ENCODE results near the gene MSH5. TPM values are rescaled to one million over a fixed set of nuclear protein-coding genes. Genes with fewer than 3 reads are reported as not detected.
A peak's percentile ranks its signal among the peaks of the same experiment; 100 is the strongest.

MSH5 gene
- total RNA-seq, 1 experiment from 2014 or later, result 43.1 TPM

DNA sequence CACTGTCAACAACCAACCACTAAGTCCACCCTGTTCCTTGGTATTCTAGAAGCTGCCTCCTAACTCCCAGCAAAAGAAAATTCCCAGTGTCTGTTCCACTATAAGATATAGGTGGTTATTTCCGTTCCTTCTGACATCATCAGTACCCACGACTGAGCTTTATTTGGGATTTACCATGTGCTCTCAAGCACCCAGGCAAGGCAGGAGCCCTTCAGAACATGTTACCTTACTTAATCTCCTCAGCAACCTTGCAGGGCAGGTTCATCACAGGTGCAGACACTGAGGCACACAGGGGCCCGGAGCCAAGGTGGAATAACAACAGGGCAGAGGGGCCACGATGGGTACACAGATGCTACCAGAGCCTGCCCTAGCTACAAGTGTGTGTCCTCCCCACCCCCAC lies 47.5 kb upstream of the MSH5 start (continued):
- TF ChIP-seq STAT6 (CRISPR knock-in tag; conservative IDR thresholded peaks at IDR 0.05; ENCODE audit: low read depth) (no peak), NFYB (CRISPR knock-in tag; conservative IDR thresholded peaks at IDR 0.05; ENCODE audit: low read depth) (no peak), ESRRA (CRISPR knock-in tag; IDR thresholded peaks at IDR 0.05; ENCODE audit: borderline replicate concordance) (no peak), NR2C2 (CRISPR knock-in tag; IDR thresholded peaks at IDR 0.05) (no peak)
- TF ChIP-seq, protein P1, sequence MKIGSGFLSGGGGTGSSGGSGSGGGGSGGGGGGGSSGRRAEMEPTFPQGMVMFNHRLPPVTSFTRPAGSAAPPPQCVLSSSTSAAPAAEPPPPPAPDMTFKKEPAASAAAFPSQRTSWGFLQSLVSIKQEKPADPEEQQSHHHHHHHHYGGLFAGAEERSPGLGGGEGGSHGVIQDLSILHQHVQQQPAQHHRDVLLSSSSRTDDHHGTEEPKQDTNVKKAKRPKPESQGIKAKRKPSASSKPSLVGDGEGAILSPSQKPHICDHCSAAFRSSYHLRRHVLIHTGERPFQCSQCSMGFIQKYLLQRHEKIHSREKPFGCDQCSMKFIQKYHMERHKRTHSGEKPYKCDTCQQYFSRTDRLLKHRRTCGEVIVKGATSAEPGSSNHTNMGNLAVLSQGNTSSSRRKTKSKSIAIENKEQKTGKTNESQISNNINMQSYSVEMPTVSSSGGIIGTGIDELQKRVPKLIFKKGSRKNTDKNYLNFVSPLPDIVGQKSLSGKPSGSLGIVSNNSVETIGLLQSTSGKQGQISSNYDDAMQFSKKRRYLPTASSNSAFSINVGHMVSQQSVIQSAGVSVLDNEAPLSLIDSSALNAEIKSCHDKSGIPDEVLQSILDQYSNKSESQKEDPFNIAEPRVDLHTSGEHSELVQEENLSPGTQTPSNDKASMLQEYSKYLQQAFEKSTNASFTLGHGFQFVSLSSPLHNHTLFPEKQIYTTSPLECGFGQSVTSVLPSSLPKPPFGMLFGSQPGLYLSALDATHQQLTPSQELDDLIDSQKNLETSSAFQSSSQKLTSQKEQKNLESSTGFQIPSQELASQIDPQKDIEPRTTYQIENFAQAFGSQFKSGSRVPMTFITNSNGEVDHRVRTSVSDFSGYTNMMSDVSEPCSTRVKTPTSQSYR (CRISPR knock-in tag; IDR thresholded peaks at IDR 0.05), result no peak

DNA sequence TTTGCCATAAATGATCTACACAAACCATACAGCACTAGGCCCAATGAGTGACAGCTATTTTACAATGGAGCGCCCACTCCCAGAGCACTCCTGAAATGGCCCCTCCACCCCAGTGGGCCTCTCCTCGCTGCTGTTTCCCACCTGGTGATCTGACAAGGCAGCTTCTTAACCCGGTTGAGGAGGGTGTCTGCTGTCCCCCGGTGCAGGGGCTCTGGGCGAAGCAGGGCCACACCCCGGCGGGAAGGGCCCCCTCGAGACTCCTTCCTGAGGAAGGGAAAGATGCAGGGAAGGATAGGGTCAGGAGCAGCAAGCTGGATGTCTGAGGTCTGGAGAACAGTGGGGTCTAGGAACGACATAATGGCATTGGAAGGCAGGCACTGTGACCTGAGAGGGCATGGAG lies 46.9 kb upstream of the MSH5 start:
- ATAC-seq (no peak), DNase-seq (ENCODE audit: low spot score) (no peak)
- TF ChIP-seq, protein P1 (CRISPR knock-in tag; IDR thresholded peaks at IDR 0.05), result no peak
- CTCF ChIA-PET, result no interaction called here
- no peak overlapping the region for H3K27ac Mint-ChIP-seq
- H3K4me1 Mint-ChIP-seq, result no peaks in the 10 kb centered on the region
- H3K27me3 Mint-ChIP-seq (ENCODE audit: low read depth), result no peaks in the 10 kb centered on the region
- no peaks in the 10 kb centered on the region for H3K9me3 Mint-ChIP-seq
- POLR2A ChIA-PET, result interaction anchor here (0.5 kb wide), 1 partner anchor 112 kb away, joined by 3 read pairs; no protein-coding TSS in a partner anchor
- H3K4me3 Mint-ChIP-seq, result no peak overlapping the region
- H3K36me3 Mint-ChIP-seq, result peaks cover 21% of the 10 kb centered on the region

- ATAC-seq (no peak), DNase-seq (ENCODE audit: low spot score) (no peak)
- Mint-ChIP-seq H3K36me3 (peaks cover 19% of the 10 kb centered on the region), H3K27me3 (ENCODE audit: low read depth) (no peaks in the 10 kb centered on the region), H3K4me1 (no peaks in the 10 kb centered on the region), H3K9me3 (no peaks in the 10 kb centered on the region), H3K27ac (no peak overlapping the region), H3K4me3 (no peak overlapping the region)
- ChIA-PET CTCF (interaction anchor here (0.6 to 1.2 kb wide), 3 partner anchors 11 to 44 kb away, joined by 3 to 5 read pairs (median 3); no protein-coding TSS in a partner anchor), POLR2A (no interaction called here)
- no peak for TF ChIP-seq FOXP1 (CRISPR knock-in tag; IDR thresholded peaks at IDR 0.05; ENCODE audit: borderline replicate concordance)
- no peak for TF ChIP-seq SP1 (CRISPR knock-in tag; conservative IDR thresholded peaks at IDR 0.05)
- TF ChIP-seq EMX1 (CRISPR knock-in tag; IDR thresholded peaks at IDR 0.05), result no peak
- TF ChIP-seq, protein P2, sequence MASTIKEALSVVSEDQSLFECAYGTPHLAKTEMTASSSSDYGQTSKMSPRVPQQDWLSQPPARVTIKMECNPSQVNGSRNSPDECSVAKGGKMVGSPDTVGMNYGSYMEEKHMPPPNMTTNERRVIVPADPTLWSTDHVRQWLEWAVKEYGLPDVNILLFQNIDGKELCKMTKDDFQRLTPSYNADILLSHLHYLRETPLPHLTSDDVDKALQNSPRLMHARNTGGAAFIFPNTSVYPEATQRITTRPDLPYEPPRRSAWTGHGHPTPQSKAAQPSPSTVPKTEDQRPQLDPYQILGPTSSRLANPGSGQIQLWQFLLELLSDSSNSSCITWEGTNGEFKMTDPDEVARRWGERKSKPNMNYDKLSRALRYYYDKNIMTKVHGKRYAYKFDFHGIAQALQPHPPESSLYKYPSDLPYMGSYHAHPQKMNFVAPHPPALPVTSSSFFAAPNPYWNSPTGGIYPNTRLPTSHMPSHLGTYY (CRISPR knock-in tag; IDR thresholded peaks at IDR 0.05), result no peak
These were observed 46.3 kb upstream of the MSH5 start for GRCh38 chr6:31693535-31693934.

DNA sequence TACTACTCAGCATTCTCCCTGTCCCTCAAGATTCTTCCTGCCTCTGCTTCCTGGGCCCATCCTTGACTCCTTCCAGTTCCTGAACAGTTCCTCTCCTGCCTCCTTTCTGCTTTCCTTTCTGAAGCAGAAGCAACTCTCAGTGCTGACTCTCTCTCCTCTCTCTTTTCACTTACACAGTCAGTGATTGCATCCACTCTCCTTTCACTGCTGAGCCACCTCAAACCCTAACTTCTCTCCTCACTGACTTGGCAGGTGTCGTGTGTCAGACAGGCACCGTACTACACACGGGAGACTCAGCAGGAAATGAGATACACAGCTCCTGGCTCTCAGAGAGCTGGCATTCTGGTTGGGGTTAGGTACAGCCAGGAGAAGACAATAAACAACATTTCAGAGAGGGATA lies 42.2 kb upstream of the MSH5 start:
- ChIA-PET CTCF (interaction anchor here (0.7 kb wide), 1 partner anchor 191 kb away, joined by 3 read pairs; no protein-coding TSS in a partner anchor), POLR2A (no interaction called here)
- Mint-ChIP-seq H3K36me3 (peaks cover 11% of the 10 kb centered on the region), H3K4me1 (peaks cover 8% of the 10 kb centered on the region), H3K9me3 (no peaks in the 10 kb centered on the region), H3K4me3 (no peak overlapping the region), H3K27ac (peak overlapping the region; percentile 41), H3K27me3 (ENCODE audit: low read depth) (no peaks in the 10 kb centered on the region; the same call in 1 of the 2 replicates)
- no peak for TF ChIP-seq ETV6 (CRISPR knock-in tag; IDR thresholded peaks at IDR 0.05)
- DNase-seq (ENCODE audit: low spot score), result no peak
- no peak for ATAC-seq

Measured in WTC11 (cell line).